Activated CD4-positive, CD25-positive, alpha-beta regulatory T cell treated with anti-CD3 and anti-CD28 coated beads, Interleukin-2, amount 50 U/mL, for 72 hours (primary cell): ENCODE measurements around the gene RAPSN.

Source experiments
- DNase-seq: peaks from one replicate; pipeline ENCODE4 v3.0.0; 2021

Gene RAPSN

GRCh38 chr11:47406896-47407745 lies 41.8 kb downstream of the RAPSN start:
- no peak for DNase-seq

- no peak for DNase-seq
Measured at GRCh38 chr11:47403571-47403970, 45.4 kb downstream of the RAPSN start.

GRCh38 chr11:47403135-47403534 lies 45.8 kb downstream of the RAPSN start:
- no peak for DNase-seq

GRCh38 chr11:47400768-47401279 lies 48.1 kb downstream of the RAPSN start:
- DNase-seq, result no peak

- DNase-seq, result no peak
Measured at GRCh38 chr11:47399860-47400767, 48.8 kb downstream of the RAPSN start.

GRCh38 chr11:47398551-47398950 lies 50.4 kb downstream of the RAPSN start:
- no peak for DNase-seq

GRCh38 chr11:47398011-47398410 lies 50.9 kb downstream of the RAPSN start:
- DNase-seq, result no peak

- no peak for DNase-seq
Measured at GRCh38 chr11:47396049-47396320, 53.0 kb downstream of the RAPSN start.

- no peak for DNase-seq
Measured at GRCh38 chr11:47395223-47396048, 53.5 kb downstream of the RAPSN start.

GRCh38 chr11:47394322-47395222 lies 54.4 kb downstream of the RAPSN start:
- peak; percentile 71 for DNase-seq

GRCh38 chr11:47394050-47394321 lies 55.0 kb downstream of the RAPSN start:
- no peak for DNase-seq

- no peak for DNase-seq
Measured at GRCh38 chr11:47393163-47394049, 55.5 kb downstream of the RAPSN start.

GRCh38 chr11:47392546-47393162 lies 56.3 kb downstream of the RAPSN start:
- DNase-seq, result no peak

GRCh38 chr11:47391711-47392432 lies 57.1 kb downstream of the RAPSN start:
- no peak for DNase-seq

GRCh38 chr11:47391077-47391583 lies 57.8 kb downstream of the RAPSN start:
- DNase-seq, result no peak

- DNase-seq, result no peak
Measured at GRCh38 chr11:47390422-47390760, 58.5 kb downstream of the RAPSN start.

GRCh38 chr11:47389577-47390421 lies 59.1 kb downstream of the RAPSN start:
- DNase-seq, result no peak

- DNase-seq, result no peak
Measured at GRCh38 chr11:47388697-47389576, 60.0 kb downstream of the RAPSN start.
